ENCODE data around the gene PRORP. TPM values are rescaled to one million over a fixed set of nuclear protein-coding genes. Genes with fewer than 3 reads are reported as not detected.
"Not testable (repeated sequence)": the region's sequence is repeated elsewhere in the genome, so short reads cannot be mapped to it uniquely, and the experiment has no call there.

Gene PRORP
- total RNA-seq, 5 donors from 2014 or later (not counting 1 experiment from before 2014, with no cell fraction given) = 31.9 to 43.3 (median 35.9) TPM

DNA sequence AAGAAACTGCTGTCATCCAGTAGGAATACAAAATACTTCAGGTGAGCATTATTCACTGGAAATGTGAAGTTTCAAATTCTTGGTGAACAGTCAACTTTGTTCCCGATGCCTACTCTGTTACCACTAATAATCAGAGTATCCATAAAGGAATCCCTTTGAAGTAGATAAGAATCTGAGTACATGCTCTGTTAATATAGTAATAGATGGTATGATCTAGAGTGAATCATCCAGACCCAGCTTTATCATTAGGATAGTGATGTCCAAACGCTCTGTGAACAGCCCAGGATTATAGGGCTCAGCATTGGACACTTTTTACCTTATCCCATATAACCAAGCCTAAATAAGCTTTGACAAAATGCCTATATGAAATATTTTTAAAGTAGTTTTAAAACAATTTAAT lies 33.8 kb upstream of the PRORP start:
- Mint-ChIP-seq H3K9me3 (no peaks in the 10 kb centered on the region), H3K36me3 (peaks cover 33% of the 10 kb centered on the region), H3K27ac (peak overlapping the region in 1 of 2 donors; percentile 55), H3K27me3 (no peaks in the 10 kb centered on the region), H3K4me3 (no peak overlapping the region), H3K4me1 (no peaks in the 10 kb centered on the region)
- H3K27ac ChIP-seq (ENCODE audit: low read length) = no peak overlapping the region
- ATAC-seq (replicated peaks in 1 of 4) (no peak), DNase-seq (no peak)
- no peak overlapping the region for H3K4me3 ChIP-seq (ENCODE audit: control insufficient read depth in 1 of 2, extremely low read depth in 1 of 2, low read length in 1 of 2)
- POLR2A ChIA-PET = no interaction called here
- H3K4me1 ChIP-seq (ENCODE audit: control insufficient read depth in 1 of 2, extremely low read depth in 1 of 2, insufficient read depth in 2 of 2, low read length in 2 of 2) = no peaks in the 10 kb centered on the region
- CTCF ChIA-PET = no interaction called here
- H3K36me3 ChIP-seq (ENCODE audit: control insufficient read depth in 2 of 2, extremely low read depth in 1 of 2, insufficient read depth in 1 of 2, low read length in 1 of 2) = peaks cover 4 to 64% of the 10 kb centered on the region in 2 donors
- WGBS (ENCODE audit: insufficient coverage) = no CpG with 5 or more reads among the region's 2 CpGs
- no peaks in the 10 kb centered on the region for H3K27me3 ChIP-seq (replicated peaks in 1 of 2; ENCODE audit: control insufficient read depth in 2 of 2, extremely low read depth in 1 of 2, insufficient read depth in 2 of 2, low read length in 1 of 2)
- H3K9me3 ChIP-seq = no peaks in the 10 kb centered on the region

DNA sequence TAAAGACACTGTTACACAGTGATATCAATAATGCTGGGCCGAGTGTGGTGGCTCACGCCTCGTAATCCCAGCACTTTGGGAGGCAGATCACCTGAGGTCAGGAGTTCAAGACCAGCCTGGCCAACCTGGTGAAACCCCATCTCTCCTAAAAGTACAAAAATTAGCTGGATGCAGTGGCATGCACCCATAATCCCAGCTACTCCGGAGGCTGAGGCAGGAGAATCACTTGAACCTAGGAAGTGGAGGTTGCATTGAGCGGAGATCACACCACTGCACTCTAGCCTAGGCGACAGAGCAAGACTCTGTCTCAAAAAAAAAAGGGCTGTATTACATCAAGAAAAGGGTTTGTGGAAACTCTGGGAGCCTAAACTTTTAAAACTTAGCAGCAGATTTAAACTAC lies 27.7 kb upstream of the PRORP start:
- ChIA-PET POLR2A (interaction anchor here in 1 of 2 donors (0.6 to 1.2 kb wide), 2 partner anchors 15 to 194 kb away, joined by 3 to 5 read pairs; no protein-coding TSS in a partner anchor), CTCF (interaction anchor here in 1 of 2 donors (0.6 to 1.1 kb wide), 2 partner anchors 232 to 320 kb away, joined by 3 read pairs; no protein-coding TSS in a partner anchor)
- H3K27me3 ChIP-seq (replicated peaks in 1 of 2; ENCODE audit: control insufficient read depth in 2 of 2, extremely low read depth in 1 of 2, insufficient read depth in 2 of 2, low read length in 1 of 2); H3K27ac ChIP-seq (ENCODE audit: low read length); H3K27ac Mint-ChIP-seq; H3K4me1 Mint-ChIP-seq; DNase-seq; H3K4me3 ChIP-seq (ENCODE audit: control insufficient read depth in 1 of 2, extremely low read depth in 1 of 2, low read length in 1 of 2); H3K27me3 Mint-ChIP-seq; ATAC-seq (replicated peaks in 1 of 4); H3K4me1 ChIP-seq (ENCODE audit: control insufficient read depth in 1 of 2, extremely low read depth in 1 of 2, insufficient read depth in 2 of 2, low read length in 2 of 2); H3K9me3 ChIP-seq; H3K9me3 Mint-ChIP-seq; H3K4me3 Mint-ChIP-seq: not testable (repeated sequence)
- WGBS (ENCODE audit: insufficient coverage) = 97% methylated on average over 4 of the region's 6 CpGs
- peaks cover 29% of the 10 kb centered on the region for H3K36me3 Mint-ChIP-seq
- H3K36me3 ChIP-seq (ENCODE audit: control insufficient read depth in 2 of 2, extremely low read depth in 1 of 2, insufficient read depth in 1 of 2, low read length in 1 of 2) = peaks cover 5 to 59% of the 10 kb centered on the region in 2 donors

DNA sequence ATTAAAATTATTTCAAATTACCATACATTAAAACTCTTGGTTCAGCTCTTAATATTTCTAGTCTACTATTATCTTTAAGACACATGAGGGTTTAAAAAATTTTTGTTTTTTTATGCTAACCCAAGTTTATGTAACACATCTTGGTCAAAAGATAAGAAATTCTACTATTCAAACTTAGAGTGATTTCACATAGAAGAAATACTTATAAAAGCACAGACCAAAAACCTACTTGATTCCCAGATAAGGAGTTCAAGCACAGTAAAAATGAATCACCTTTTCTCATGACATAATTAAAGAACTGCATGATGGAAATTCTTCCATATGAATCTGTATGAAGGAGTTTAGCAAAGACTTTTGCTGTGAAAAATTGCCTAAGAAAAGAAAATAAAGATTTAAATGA lies 14.5 kb upstream of the PRORP start:
- H3K4me1 Mint-ChIP-seq = peaks cover 1 to 11% (median 6%) of the 10 kb centered on the region in 3 donors
- Histone ChIP-seq H3K4me3 (ENCODE audit: control insufficient read depth in 1 of 2, extremely low read depth in 1 of 2, low read length in 1 of 2) (no peak overlapping the region), H3K4me1 (ENCODE audit: control insufficient read depth in 1 of 2, extremely low read depth in 1 of 2, insufficient read depth in 2 of 2, low read length in 2 of 2) (no peaks in the 10 kb centered on the region), H3K9me3 (no peaks in the 10 kb centered on the region), H3K27me3 (replicated peaks in 1 of 2; ENCODE audit: control insufficient read depth in 2 of 2, extremely low read depth in 1 of 2, insufficient read depth in 2 of 2, low read length in 1 of 2) (no peaks in the 10 kb centered on the region), H3K36me3 (ENCODE audit: control insufficient read depth in 2 of 2, extremely low read depth in 1 of 2, insufficient read depth in 1 of 2, low read length in 1 of 2) (peaks cover 2 to 76% of the 10 kb centered on the region in 2 donors), H3K27ac (ENCODE audit: low read length) (no peak overlapping the region)
- H3K36me3 Mint-ChIP-seq = peaks cover 54% of the 10 kb centered on the region
- no peaks in the 10 kb centered on the region for H3K27me3 Mint-ChIP-seq
- DNase-seq (no peak), ATAC-seq (replicated peaks in 1 of 4) (no peak)
- POLR2A ChIA-PET = no interaction called here
- CTCF ChIA-PET = no interaction called here
- H3K9me3 Mint-ChIP-seq = no peaks in the 10 kb centered on the region
- no peak overlapping the region for H3K27ac Mint-ChIP-seq
- no peak overlapping the region for H3K4me3 Mint-ChIP-seq

DNA sequence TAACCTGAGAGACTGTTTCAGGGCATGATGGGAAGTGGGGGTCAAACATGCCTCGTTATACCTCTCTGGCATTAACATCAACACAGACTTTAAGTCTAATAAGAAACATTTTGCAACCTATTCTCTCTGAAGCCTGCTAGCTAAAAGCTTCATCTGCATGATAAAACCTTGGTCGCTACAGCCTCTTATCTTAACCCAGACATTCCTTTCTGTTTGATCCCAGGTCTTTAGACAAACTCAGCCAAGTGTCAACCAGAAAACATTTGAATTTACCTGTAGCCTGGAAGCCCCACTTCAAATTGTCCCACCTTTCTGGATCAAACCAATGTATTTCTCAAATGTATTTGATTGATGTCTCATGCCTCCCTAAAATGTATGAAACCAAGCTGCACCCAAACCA lies 9.7 kb upstream of the PRORP start:
- H3K4me3 ChIP-seq (ENCODE audit: control insufficient read depth in 1 of 2, extremely low read depth in 1 of 2, low read length in 1 of 2) = no peak overlapping the region
- H3K27ac Mint-ChIP-seq = no peak overlapping the region
- H3K4me3 Mint-ChIP-seq = no peak overlapping the region
- H3K4me1 Mint-ChIP-seq = peaks cover 26 to 33% (median 32%) of the 10 kb centered on the region in 3 donors
- DNase-seq (no peak), ATAC-seq (replicated peaks in 1 of 4) (no peak)
- no peaks in the 10 kb centered on the region for H3K9me3 Mint-ChIP-seq
- no peaks in the 10 kb centered on the region for H3K9me3 ChIP-seq
- no peaks in the 10 kb centered on the region for H3K27me3 Mint-ChIP-seq
- POLR2A ChIA-PET = no interaction called here
- peaks cover 12 to 72% of the 10 kb centered on the region in 2 donors for H3K36me3 ChIP-seq (ENCODE audit: control insufficient read depth in 2 of 2, extremely low read depth in 1 of 2, insufficient read depth in 1 of 2, low read length in 1 of 2)
- WGBS (ENCODE audit: insufficient coverage) = 90% methylated on average over 1 of the region's 2 CpGs
- H3K4me1 ChIP-seq (ENCODE audit: control insufficient read depth in 1 of 2, extremely low read depth in 1 of 2, insufficient read depth in 2 of 2, low read length in 2 of 2) = peaks cover 0 to 4% of the 10 kb centered on the region in 2 experiments
- peaks cover 47% of the 10 kb centered on the region for H3K36me3 Mint-ChIP-seq
- no peak overlapping the region for H3K27ac ChIP-seq (ENCODE audit: low read length)
- CTCF ChIA-PET = no interaction called here
- H3K27me3 ChIP-seq (replicated peaks in 1 of 2; ENCODE audit: control insufficient read depth in 2 of 2, extremely low read depth in 1 of 2, insufficient read depth in 2 of 2, low read length in 1 of 2) = no peaks in the 10 kb centered on the region

DNA sequence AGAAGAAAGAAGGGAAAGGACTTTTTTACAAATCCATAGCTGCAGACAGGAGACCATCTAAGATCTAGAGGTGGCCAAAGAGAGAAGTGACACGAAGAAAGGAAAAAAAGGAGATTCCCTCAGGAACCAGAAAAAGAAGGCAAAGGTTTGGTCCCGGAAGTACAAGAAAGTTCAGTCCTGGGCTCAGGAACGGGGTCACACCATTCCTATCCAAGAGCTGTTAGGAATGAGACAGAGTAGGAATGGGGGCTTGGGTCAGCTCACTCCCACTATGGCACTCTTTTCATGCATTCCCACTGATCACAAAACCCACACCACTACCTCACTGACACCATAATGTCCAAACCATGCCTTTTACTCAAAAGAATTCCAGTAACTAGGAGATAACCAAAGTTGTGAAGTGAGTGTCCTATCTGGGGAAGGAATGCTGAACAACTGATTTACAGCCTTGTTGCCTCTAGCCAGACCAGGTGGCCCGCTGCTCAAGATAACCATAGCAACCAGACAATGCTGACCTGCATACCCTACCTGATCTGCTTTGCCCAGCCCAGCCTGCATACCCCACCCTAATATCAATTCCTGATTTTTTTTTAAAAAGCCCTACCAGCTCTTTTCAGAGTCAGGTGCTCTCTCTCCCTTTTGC lies 8.9 kb upstream of the PRORP start:
- Mint-ChIP-seq H3K4me3 (no peak overlapping the region), H3K4me1 (peaks cover 34 to 40% (median 39%) of the 10 kb centered on the region in 3 donors), H3K9me3 (no peaks in the 10 kb centered on the region), H3K36me3 (peaks cover 51% of the 10 kb centered on the region), H3K27me3 (no peaks in the 10 kb centered on the region), H3K27ac (peak overlapping the region in 1 of 2 donors; percentile 52)
- H3K27me3 ChIP-seq (replicated peaks in 1 of 2; ENCODE audit: control insufficient read depth in 2 of 2, extremely low read depth in 1 of 2, insufficient read depth in 2 of 2, low read length in 1 of 2) = no peaks in the 10 kb centered on the region
- WGBS (ENCODE audit: insufficient coverage) = no CpG with 5 or more reads among the region's 4 CpGs
- H3K4me3 ChIP-seq (ENCODE audit: control insufficient read depth in 1 of 2, extremely low read depth in 1 of 2, low read length in 1 of 2) = no peak overlapping the region
- ChIA-PET CTCF (interaction anchor here (0.6 kb wide), 2 partner anchors 132 to 313 kb away, joined by 3 to 4 read pairs; no protein-coding TSS in a partner anchor), POLR2A (interaction anchor here in 1 of 2 donors (0.5 to 0.6 kb wide), 2 partner anchors 10 to 247 kb away, joined by 3 read pairs; no protein-coding TSS in a partner anchor)
- H3K27ac ChIP-seq (ENCODE audit: low read length) = no peak overlapping the region
- H3K36me3 ChIP-seq (ENCODE audit: control insufficient read depth in 2 of 2, extremely low read depth in 1 of 2, insufficient read depth in 1 of 2, low read length in 1 of 2) = peaks cover 12 to 66% of the 10 kb centered on the region in 2 donors
- DNase-seq (no peak), ATAC-seq (replicated peaks in 1 of 4) (no peak)
- peaks cover 0 to 4% of the 10 kb centered on the region in 2 experiments for H3K4me1 ChIP-seq (ENCODE audit: control insufficient read depth in 1 of 2, extremely low read depth in 1 of 2, insufficient read depth in 2 of 2, low read length in 2 of 2)
- no peaks in the 10 kb centered on the region for H3K9me3 ChIP-seq

DNA sequence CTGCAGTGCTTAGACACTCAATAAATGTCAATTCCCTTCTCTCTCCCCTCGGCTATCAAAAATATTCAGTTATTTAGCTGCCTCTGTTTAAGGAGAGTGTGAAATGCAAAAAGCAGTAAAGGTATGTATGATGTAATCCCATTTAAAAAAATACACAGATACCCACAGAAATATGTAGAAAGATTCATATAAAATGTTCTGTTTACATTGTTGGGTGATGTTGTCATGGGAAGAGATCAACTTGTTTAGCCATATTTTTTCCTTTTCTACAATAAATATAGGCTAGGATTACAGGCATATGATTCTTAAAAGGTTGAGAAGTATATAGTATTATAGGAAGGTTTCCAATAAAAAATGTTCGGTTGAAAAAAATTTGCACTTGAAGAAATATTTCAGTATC lies 8.3 kb upstream of the PRORP start:
- Histone ChIP-seq H3K9me3 (no peaks in the 10 kb centered on the region), H3K4me1 (ENCODE audit: control insufficient read depth in 1 of 2, extremely low read depth in 1 of 2, insufficient read depth in 2 of 2, low read length in 2 of 2) (peaks cover 0 to 7% of the 10 kb centered on the region in 2 experiments), H3K36me3 (ENCODE audit: control insufficient read depth in 2 of 2, extremely low read depth in 1 of 2, insufficient read depth in 1 of 2, low read length in 1 of 2) (peaks cover 12 to 62% of the 10 kb centered on the region in 2 donors), H3K27me3 (replicated peaks in 1 of 2; ENCODE audit: control insufficient read depth in 2 of 2, extremely low read depth in 1 of 2, insufficient read depth in 2 of 2, low read length in 1 of 2) (no peaks in the 10 kb centered on the region), H3K4me3 (ENCODE audit: control insufficient read depth in 1 of 2, extremely low read depth in 1 of 2, low read length in 1 of 2) (no peak overlapping the region), H3K27ac (ENCODE audit: low read length) (no peak overlapping the region)
- H3K9me3 Mint-ChIP-seq = no peaks in the 10 kb centered on the region
- no peak for DNase-seq
- no peak overlapping the region for H3K27ac Mint-ChIP-seq
- no peaks in the 10 kb centered on the region for H3K27me3 Mint-ChIP-seq
- peaks cover 51% of the 10 kb centered on the region for H3K36me3 Mint-ChIP-seq
- no CpG with 5 or more reads among the region's 2 CpGs for WGBS (ENCODE audit: insufficient coverage)
- peaks cover 37 to 46% (median 43%) of the 10 kb centered on the region in 3 donors for H3K4me1 Mint-ChIP-seq
- ChIA-PET POLR2A (interaction anchor here (0.5 to 0.9 kb wide), 8 partner anchors 10 to 298 kb away, joined by 3 to 10 read pairs (median 4); no protein-coding TSS in a partner anchor), CTCF (interaction anchor here (0.6 to 0.7 kb wide), 4 partner anchors 133 to 312 kb away, joined by 3 to 5 read pairs (median 4); no protein-coding TSS in a partner anchor)
- no peak for ATAC-seq (replicated peaks in 1 of 4)
- no peak overlapping the region for H3K4me3 Mint-ChIP-seq
